Neuron (in vitro differentiated cells): ENCODE data around the gene PCOLCE2.
"Not testable (repeated sequence)": the region's sequence is repeated elsewhere in the genome, so short reads cannot be mapped to it uniquely, and the experiment has no call there.

Source experiments
- H2AFZ ChIP-seq: one replicate; pipeline ENCODE4 v1.6.1; 2013; ENCODE audit warnings: low read depth, mild to moderate bottlenecking, inconsistent platforms, low read length, moderate library complexity
- H3K27me3 ChIP-seq: one replicate; pipeline ENCODE4 v1.6.1; 2013; ENCODE audit warnings: low read length; ENCODE audit not compliant: insufficient read depth
- H3K36me3 ChIP-seq: one replicate; pipeline ENCODE4 v1.6.1; 2013; ENCODE audit warnings: low read length; ENCODE audit not compliant: insufficient read depth
- H3K4me1 ChIP-seq: one replicate; pipeline ENCODE4 v1.6.1; 2013; ENCODE audit warnings: low read length; ENCODE audit not compliant: insufficient read depth
- H3K4me3 ChIP-seq: 2 replicates; pipeline ENCODE4 v1.5.1; 2013; ENCODE audit warnings: mild to moderate bottlenecking, low read length, moderate library complexity
- H3K9me3 ChIP-seq: one replicate; pipeline ENCODE4 v1.6.1; 2013; ENCODE audit warnings: low read length

The PCOLCE2 gene

DNA sequence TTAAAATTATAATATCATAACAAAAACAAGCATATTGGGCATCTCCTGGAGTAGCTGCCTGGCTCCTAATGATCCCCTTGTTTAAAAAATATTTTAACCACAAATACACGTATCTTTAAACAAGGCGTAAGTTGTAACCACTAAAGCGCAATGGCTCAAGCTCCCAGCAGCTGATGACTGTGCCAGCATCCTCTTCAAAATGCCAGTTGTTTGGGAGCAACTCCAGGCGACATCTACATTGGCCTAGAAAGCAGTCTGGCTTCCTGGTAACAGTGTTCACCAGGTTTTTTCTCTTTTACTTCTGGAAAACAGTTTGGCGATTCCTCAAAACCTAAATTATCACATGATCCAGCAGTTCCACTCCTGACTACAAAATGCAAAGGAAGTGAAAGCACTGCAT is 13.8 kb downstream of the PCOLCE2 start:
- Histone ChIP-seq H2AFZ (no peak overlapping the region), H3K4me3 (no peak overlapping the region), H3K36me3 (no peaks in the 10 kb centered on the region), H3K4me1 (no peaks in the 10 kb centered on the region), H3K9me3 (no peaks in the 10 kb centered on the region), H3K27me3 (peaks cover 3% of the 10 kb centered on the region)

- H3K4me3 ChIP-seq, H3K36me3 ChIP-seq, H3K9me3 ChIP-seq, H2AFZ ChIP-seq, H3K4me1 ChIP-seq, H3K27me3 ChIP-seq: not testable (repeated sequence)
Measured at GRCh38 chr3:142868382-142868781, 20.5 kb downstream of the PCOLCE2 start.

DNA sequence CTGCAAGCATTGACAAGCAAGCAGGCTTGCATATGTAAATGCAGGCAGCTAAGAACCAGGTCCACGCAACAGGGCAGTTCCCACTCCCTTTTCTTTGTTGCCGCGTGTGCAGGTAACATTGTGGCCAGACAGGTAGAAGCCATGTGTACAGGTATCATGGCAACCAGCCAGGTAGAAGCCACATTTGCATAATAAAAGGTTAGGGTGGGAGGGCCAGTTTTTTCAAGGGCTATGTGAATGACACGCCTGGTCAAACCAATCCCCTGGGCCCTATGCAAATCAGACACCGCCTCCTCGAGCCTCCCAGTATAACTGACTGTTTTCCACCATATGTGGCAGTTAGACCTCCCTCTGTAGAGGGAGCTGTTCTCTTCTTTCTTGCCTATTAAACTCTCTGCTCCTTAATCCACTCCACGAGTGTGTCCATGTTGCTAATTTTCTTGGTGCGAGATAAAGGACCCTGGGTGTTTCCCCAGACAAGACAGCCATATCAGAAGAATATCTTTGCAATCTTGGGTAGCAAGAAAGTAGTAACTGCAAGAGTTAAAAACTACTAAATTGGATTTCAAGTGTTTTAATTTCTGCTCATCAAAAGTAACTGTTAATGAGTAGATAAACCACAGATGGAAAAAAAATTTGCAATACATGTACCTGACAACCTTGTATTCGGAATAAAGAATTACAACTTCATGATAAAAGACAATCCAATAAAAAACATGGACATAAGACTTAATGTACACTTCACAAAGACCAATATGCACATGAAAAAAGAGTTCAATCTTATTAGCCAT is 21.8 kb downstream of the PCOLCE2 start:
- Histone ChIP-seq H3K4me3 (no peak overlapping the region), H2AFZ (no peak overlapping the region), H3K9me3 (no peaks in the 10 kb centered on the region), H3K27me3 (peaks cover 1% of the 10 kb centered on the region), H3K36me3 (no peaks in the 10 kb centered on the region), H3K4me1 (no peaks in the 10 kb centered on the region)

GRCh38 chr3:142863930-142864920 is 24.7 kb downstream of the PCOLCE2 start:
- Histone ChIP-seq H3K36me3 (no peaks in the 10 kb centered on the region), H3K27me3 (peaks cover 9% of the 10 kb centered on the region), H3K4me3 (no peak overlapping the region), H3K4me1 (no peaks in the 10 kb centered on the region), H2AFZ (no peak overlapping the region), H3K9me3 (no peaks in the 10 kb centered on the region)

GRCh38 chr3:142863010-142863817 is 25.7 kb downstream of the PCOLCE2 start:
- Histone ChIP-seq H3K36me3 (no peaks in the 10 kb centered on the region), H3K4me3 (no peak overlapping the region), H2AFZ (no peak overlapping the region), H3K9me3 (no peaks in the 10 kb centered on the region), H3K27me3 (peaks cover 9% of the 10 kb centered on the region), H3K4me1 (no peaks in the 10 kb centered on the region)

- Histone ChIP-seq H3K4me3 (no peak overlapping the region), H3K36me3 (no peaks in the 10 kb centered on the region), H2AFZ (no peak overlapping the region), H3K9me3 (no peaks in the 10 kb centered on the region), H3K4me1 (no peaks in the 10 kb centered on the region), H3K27me3 (peaks cover 9% of the 10 kb centered on the region)
Measured at GRCh38 chr3:142861926-142862325, 27.0 kb downstream of the PCOLCE2 start.

DNA sequence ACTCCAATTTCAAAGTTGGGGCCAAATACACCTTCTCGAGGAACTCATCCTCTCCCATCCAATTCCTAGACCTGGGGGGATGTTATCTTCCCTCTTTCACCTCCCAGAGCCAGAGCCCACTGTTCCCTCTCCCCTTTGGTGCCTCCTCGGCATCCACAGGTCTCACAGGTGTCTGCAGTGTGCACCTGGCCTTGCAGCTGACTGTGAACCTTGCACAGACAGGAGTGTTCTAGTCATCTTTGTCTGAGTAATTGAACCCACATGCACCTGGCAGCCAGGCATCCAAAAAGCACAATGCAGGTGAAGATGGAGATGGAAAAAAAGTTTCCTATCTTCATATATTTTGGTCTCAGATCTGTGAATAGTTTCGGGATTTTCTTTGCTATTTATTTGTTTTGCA is 30.8 kb downstream of the PCOLCE2 start:
- Histone ChIP-seq H3K4me1 (no peaks in the 10 kb centered on the region), H3K4me3 (no peak overlapping the region), H3K9me3 (no peaks in the 10 kb centered on the region), H2AFZ (no peak overlapping the region), H3K36me3 (no peaks in the 10 kb centered on the region), H3K27me3 (peaks cover 9% of the 10 kb centered on the region)

GRCh38 chr3:142857056-142857455 is 31.8 kb downstream of the PCOLCE2 start:
- H3K4me1 ChIP-seq = no peaks in the 10 kb centered on the region
- H3K4me3 ChIP-seq = no peak overlapping the region
- no peaks in the 10 kb centered on the region for H3K9me3 ChIP-seq
- peaks cover 8% of the 10 kb centered on the region for H3K27me3 ChIP-seq
- no peak overlapping the region for H2AFZ ChIP-seq
- H3K36me3 ChIP-seq = no peaks in the 10 kb centered on the region

DNA sequence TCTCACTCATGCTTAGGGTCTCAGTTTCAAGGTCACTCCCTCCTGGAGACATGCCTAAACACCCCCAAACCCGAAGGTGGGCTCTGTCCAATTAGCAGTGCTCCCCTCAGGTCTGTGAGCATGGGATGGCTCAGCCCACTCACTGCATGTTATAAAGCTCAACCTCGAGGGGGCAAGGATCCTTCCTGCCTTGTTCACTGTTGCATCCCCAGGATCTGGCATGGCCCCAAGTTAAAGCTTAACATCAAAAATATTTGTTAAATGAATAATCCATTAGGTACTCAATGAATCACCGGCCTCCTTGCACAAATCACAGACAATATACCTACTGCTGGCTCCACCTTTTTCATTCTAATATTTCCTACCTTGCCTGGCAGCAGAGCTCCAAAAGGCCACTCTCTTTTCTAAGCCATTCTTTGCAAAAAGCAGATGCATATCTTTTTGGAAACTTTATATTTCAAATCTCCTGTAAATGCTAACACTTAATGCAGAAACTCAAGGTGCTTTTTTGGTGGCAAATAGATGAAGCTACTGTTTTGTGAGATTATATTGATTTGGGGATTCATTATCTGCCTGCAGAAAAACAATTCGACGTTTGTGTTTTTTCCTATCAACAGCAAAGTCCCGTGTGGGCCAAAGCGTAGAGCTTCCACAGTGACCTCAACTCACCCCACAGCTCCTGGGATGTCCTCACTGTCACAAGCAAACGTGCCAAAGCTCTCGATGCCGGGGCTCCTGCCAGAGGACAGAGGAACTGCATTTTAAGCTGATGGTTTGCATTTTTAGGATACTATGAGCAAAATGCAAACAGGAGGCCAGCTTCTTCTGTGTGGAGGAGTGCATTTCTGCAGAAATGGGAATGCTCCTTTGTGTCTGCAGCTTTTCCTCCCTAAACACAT is 35.4 kb downstream of the PCOLCE2 start:
- Histone ChIP-seq H3K4me1 (peaks cover 8% of the 10 kb centered on the region), H3K27me3 (no peaks in the 10 kb centered on the region), H3K4me3 (no peak overlapping the region), H3K36me3 (no peaks in the 10 kb centered on the region), H3K9me3 (no peaks in the 10 kb centered on the region), H2AFZ (no peak overlapping the region)

- Histone ChIP-seq H2AFZ (no peak overlapping the region), H3K9me3 (no peaks in the 10 kb centered on the region), H3K4me3 (no peak overlapping the region), H3K36me3 (no peaks in the 10 kb centered on the region), H3K27me3 (no peaks in the 10 kb centered on the region), H3K4me1 (peaks cover 8% of the 10 kb centered on the region)
Measured at GRCh38 chr3:142852009-142852408, 36.9 kb downstream of the PCOLCE2 start.

GRCh38 chr3:142850395-142851023 is 38.4 kb downstream of the PCOLCE2 start:
- Histone ChIP-seq H2AFZ (no peak overlapping the region), H3K36me3 (no peaks in the 10 kb centered on the region), H3K27me3 (no peaks in the 10 kb centered on the region), H3K4me3 (no peak overlapping the region), H3K9me3 (no peaks in the 10 kb centered on the region), H3K4me1 (peaks cover 8% of the 10 kb centered on the region)

- no peak overlapping the region for H2AFZ ChIP-seq
Measured at GRCh38 chr3:142849148-142849547, 39.7 kb downstream of the PCOLCE2 start.

More at GRCh38 chr3:142849148-142849547, 39.7 kb downstream of the PCOLCE2 start:
- peaks cover 8% of the 10 kb centered on the region for H3K4me1 ChIP-seq
- H3K36me3 ChIP-seq = no peaks in the 10 kb centered on the region
- no peak overlapping the region for H3K4me3 ChIP-seq
- H3K27me3 ChIP-seq = no peaks in the 10 kb centered on the region
- no peaks in the 10 kb centered on the region for H3K9me3 ChIP-seq
